Liver (tissue), 3 donors: ENCODE measurements around the gene RASIP1.
"Not testable (repeated sequence)": the region's sequence is repeated elsewhere in the genome, so short reads cannot be mapped to it uniquely, and the experiment has no call there.

Experiments
- ATF3 ChIP-seq: IDR thresholded peaks from 2 replicates; pipeline ENCODE4 v1.6.1; 2016; ENCODE audit warnings: antibody characterized with exemption
- CTCF ChIP-seq: fragments of 150-350 bp; IDR thresholded peaks from 2 replicates; pipeline ENCODE4 v1.5.1; 2017; ENCODE audit warnings: improper control_type of control experiment, low read depth, low read length; ENCODE audit not compliant: missing input control
- GABPA ChIP-seq, 2 donors: IDR thresholded peaks in 1 of 2; conservative IDR thresholded peaks in 1 of 2; 2 replicates each; pipeline ENCODE4 v1.6.1; 2016; ENCODE audit warnings: antibody characterized with exemption in 2 of 2, mild to moderate bottlenecking in 1 of 2, moderate library complexity in 1 of 2
- JUND ChIP-seq, 2 donors: IDR thresholded peaks; 2 replicates each; pipeline ENCODE4 v1.6.1; 2016; ENCODE audit warnings: antibody characterized with exemption in 2 of 2
- TAF1 ChIP-seq: conservative IDR thresholded peaks from 2 replicates; pipeline ENCODE4 v1.6.1; 2016; ENCODE audit warnings: antibody characterized with exemption, mild to moderate bottlenecking
- donor health status: healthy.
- donor health status: healthy.

- TF ChIP-seq CTCF; JUND (IDR thresholded peaks at IDR 0.05); GABPA (IDR thresholded peaks at IDR 0.05 in 1 of 2, conservative IDR thresholded peaks at IDR 0.05 in 1 of 2); ATF3; TAF1: not testable (repeated sequence)
Observed at GRCh38 chr19:48718106-48718505, 22.3 kb downstream of the RASIP1 start.
